Activated CD4-positive, alpha-beta T cell treated with anti-CD3 and anti-CD28 coated beads for 36 hours (primary cell): ENCODE results near the gene OSBPL5. TPM values are rescaled to one million over a fixed set of nuclear protein-coding genes. Genes with fewer than 3 reads are reported as not detected.
A peak's percentile ranks its signal among the peaks of the same experiment; 100 is the strongest.
"Not testable (repeated sequence)": the region's sequence is repeated elsewhere in the genome, so short reads cannot be mapped to it uniquely, and the experiment has no call there.

Source experiments
- ATAC-seq: fragments of 200-7000 bp; cut with Tn5 transposase; one replicate; pipeline ENCODE4 v1.10.0; 2021; ENCODE audit warnings: mild to moderate bottlenecking, moderate library complexity
- CTCF ChIA-PET: fragments of 350-600 bp; sonication (Branson Sonifier 250); formaldehyde crosslinking; loops from one replicate; lab custom pipeline; 2021; ENCODE audit warnings: antibody characterized with exemption; lab: Charles Lee
- POLR2A ChIA-PET: fragments of 350-600 bp; sonication (Branson Sonifier 250); formaldehyde crosslinking; loops from one replicate; lab custom pipeline; 2021; ENCODE audit warnings: antibody characterized with exemption, inconsistent platforms; lab: Charles Lee
- DNase-seq: peaks from one replicate; pipeline ENCODE4 v3.0.0-alpha.2; 2020
- H3K27ac Mint-ChIP-seq: one replicate; pipeline ENCODE4 v1.8.0; 2021; ENCODE audit warnings: mixed read lengths
- H3K27me3 Mint-ChIP-seq: one replicate; pipeline ENCODE4 v1.8.0; 2021; ENCODE audit warnings: mixed read lengths
- H3K36me3 Mint-ChIP-seq: one replicate; pipeline ENCODE4 v1.8.0; 2021; ENCODE audit warnings: low read depth, mixed read lengths
- H3K4me1 Mint-ChIP-seq: one replicate; pipeline ENCODE4 v1.8.0; 2021; ENCODE audit warnings: mixed read lengths
- H3K4me3 Mint-ChIP-seq: one replicate; pipeline ENCODE4 v1.8.0; 2021; ENCODE audit warnings: mild to moderate bottlenecking, moderate library complexity, mixed read lengths
- H3K9me3 Mint-ChIP-seq: one replicate; pipeline ENCODE4 v1.8.0; 2021; ENCODE audit warnings: low read depth, mixed read lengths
- intact Hi-C, 2 experiments: fragments of 100-400 bp; cut with DNase I in 1 of 2; cut with micrococcal nuclease in 1 of 2; formaldehyde crosslinking; loops; one replicate each; pipeline versions ENCODE4 v1.14.2 to v1.15.1; 2022 to 2024; cut with DNase I, micrococcal nuclease
- total RNA-seq, 2 experiments: library from RNA; stranded (reverse); gene quantifications; one replicate each; pipeline ENCODE4 v1.2.3, GENCODE V29; 2021

Gene OSBPL5
- total RNA-seq, 2 experiments from 2014 or later, result 5.8 to 7.1 TPM

- POLR2A ChIA-PET, result no interaction called here
- Mint-ChIP-seq H3K27me3 (no peaks in the 10 kb centered on the region), H3K27ac (no peak overlapping the region), H3K9me3 (no peaks in the 10 kb centered on the region), H3K36me3 (no peaks in the 10 kb centered on the region), H3K4me3 (no peak overlapping the region), H3K4me1 (no peaks in the 10 kb centered on the region)
- DNase-seq (no peak), ATAC-seq (no peak)
- intact Hi-C loops, result no loop called here
- CTCF ChIA-PET, result interaction anchor here (0.6 to 1.2 kb wide), 2 partner anchors 13 to 1993 kb away, joined by 3 to 4 read pairs; no protein-coding TSS in a partner anchor
Observed at GRCh38 chr11:3124821-3125220, 40.3 kb downstream of the OSBPL5 start.

- intact Hi-C loops, result no loop called here
- Mint-ChIP-seq H3K36me3 (no peaks in the 10 kb centered on the region), H3K4me3 (no peak overlapping the region), H3K4me1 (no peaks in the 10 kb centered on the region), H3K9me3 (no peaks in the 10 kb centered on the region), H3K27ac (no peak overlapping the region), H3K27me3 (no peaks in the 10 kb centered on the region)
- no peak for DNase-seq
- ChIA-PET CTCF (interaction anchor here (0.5 to 0.7 kb wide), 3 partner anchors 33 to 1992 kb away, joined by 3 read pairs; no protein-coding TSS in a partner anchor), POLR2A (no interaction called here)
- ATAC-seq, result no peak
Observed at GRCh38 chr11:3123761-3124733, 41.1 kb downstream of the OSBPL5 start.

GRCh38 chr11:3123305-3123704, 41.8 kb downstream of the OSBPL5 start:
- ChIA-PET POLR2A (no interaction called here), CTCF (interaction anchor here (0.5 to 0.7 kb wide), 2 partner anchors 32 to 1567 kb away, joined by 3 read pairs; no protein-coding TSS in a partner anchor)
- Mint-ChIP-seq H3K4me3 (no peak overlapping the region), H3K9me3 (no peaks in the 10 kb centered on the region), H3K36me3 (no peaks in the 10 kb centered on the region), H3K4me1 (no peaks in the 10 kb centered on the region), H3K27me3 (no peaks in the 10 kb centered on the region), H3K27ac (no peak overlapping the region)
- intact Hi-C loops, result no loop called here
- DNase-seq (no peak), ATAC-seq (no peak)

GRCh38 chr11:3122775-3123201, 42.3 kb downstream of the OSBPL5 start:
- no peaks in the 10 kb centered on the region for H3K9me3 Mint-ChIP-seq
- DNase-seq, result no peak
- intact Hi-C loops, result no loop called here
- no peak for ATAC-seq
- no peaks in the 10 kb centered on the region for H3K36me3 Mint-ChIP-seq
- no peak overlapping the region for H3K4me3 Mint-ChIP-seq
- CTCF ChIA-PET, result interaction anchor here (0.7 kb wide), 1 partner anchor 1568 kb away, joined by 3 read pairs; no protein-coding TSS in a partner anchor
- no peaks in the 10 kb centered on the region for H3K4me1 Mint-ChIP-seq
- no peaks in the 10 kb centered on the region for H3K27me3 Mint-ChIP-seq
- H3K27ac Mint-ChIP-seq, result no peak overlapping the region
- POLR2A ChIA-PET, result no interaction called here

GRCh38 chr11:3121931-3122774, 43.0 kb downstream of the OSBPL5 start:
- H3K27me3 Mint-ChIP-seq, result no peaks in the 10 kb centered on the region
- CTCF ChIA-PET, result no interaction called here
- no peak for DNase-seq
- H3K9me3 Mint-ChIP-seq, result no peaks in the 10 kb centered on the region
- intact Hi-C loops, result no loop called here
- H3K36me3 Mint-ChIP-seq, result no peaks in the 10 kb centered on the region
- no peak overlapping the region for H3K27ac Mint-ChIP-seq
- H3K4me1 Mint-ChIP-seq, result no peaks in the 10 kb centered on the region
- no peak overlapping the region for H3K4me3 Mint-ChIP-seq
- ATAC-seq, result no peak
- POLR2A ChIA-PET, result no interaction called here

GRCh38 chr11:3121416-3121815, 43.7 kb downstream of the OSBPL5 start:
- no peak for DNase-seq
- no peaks in the 10 kb centered on the region for H3K4me1 Mint-ChIP-seq
- no peaks in the 10 kb centered on the region for H3K36me3 Mint-ChIP-seq
- no peak overlapping the region for H3K27ac Mint-ChIP-seq
- ATAC-seq, result no peak
- H3K9me3 Mint-ChIP-seq, result peaks cover under 1% of the 10 kb centered on the region
- intact Hi-C loops, result no loop called here
- H3K4me3 Mint-ChIP-seq, result no peak overlapping the region
- CTCF ChIA-PET, result no interaction called here
- H3K27me3 Mint-ChIP-seq, result no peaks in the 10 kb centered on the region
- POLR2A ChIA-PET, result no interaction called here

- intact Hi-C loops, result no loop called here
- ChIA-PET POLR2A (no interaction called here), CTCF (interaction anchor here (1.1 kb wide), 1 partner anchor 29 kb away, joined by 4 read pairs; no protein-coding TSS in a partner anchor)
- Mint-ChIP-seq H3K27ac (no peak overlapping the region), H3K36me3 (peaks cover 4% of the 10 kb centered on the region), H3K4me3 (no peak overlapping the region), H3K4me1 (no peaks in the 10 kb centered on the region), H3K27me3 (no peaks in the 10 kb centered on the region), H3K9me3 (peaks cover 5% of the 10 kb centered on the region)
- DNase-seq (peak; percentile 3), ATAC-seq (no peak)
Observed at GRCh38 chr11:3120071-3120792, 44.9 kb downstream of the OSBPL5 start.

GRCh38 chr11:3119141-3119821, 45.8 kb downstream of the OSBPL5 start:
- Mint-ChIP-seq H3K36me3 (peaks cover 7% of the 10 kb centered on the region), H3K4me1 (no peaks in the 10 kb centered on the region), H3K27me3 (no peaks in the 10 kb centered on the region), H3K4me3 (no peak overlapping the region), H3K27ac (no peak overlapping the region), H3K9me3 (peaks cover 9% of the 10 kb centered on the region)
- no peak for DNase-seq
- ChIA-PET CTCF (interaction anchor here (1.1 kb wide), 2 partner anchors 9 to 28 kb away, joined by 3 to 4 read pairs; no protein-coding TSS in a partner anchor), POLR2A (no interaction called here)
- no peak for ATAC-seq
- intact Hi-C loops, result no loop called here

GRCh38 chr11:3115321-3115720, 49.8 kb downstream of the OSBPL5 start:
- POLR2A ChIA-PET, result no interaction called here

GRCh38 chr11:3113661-3114060, 51.4 kb downstream of the OSBPL5 start:
- Mint-ChIP-seq H3K36me3 (peaks cover 11% of the 10 kb centered on the region), H3K9me3 (peaks cover 12% of the 10 kb centered on the region)
- H3K4me1 Mint-ChIP-seq, H3K27me3 Mint-ChIP-seq, DNase-seq, ATAC-seq, intact Hi-C loops, POLR2A ChIA-PET, H3K27ac Mint-ChIP-seq, H3K4me3 Mint-ChIP-seq: not testable (repeated sequence)
- CTCF ChIA-PET, result interaction anchor here (2.1 kb wide), 1 partner anchor 23 kb away, joined by 5 read pairs; no protein-coding TSS in a partner anchor

More at GRCh38 chr11:3115321-3115720, 49.8 kb downstream of the OSBPL5 start:
- ATAC-seq, result no peak
- Mint-ChIP-seq H3K27ac (no peak overlapping the region), H3K9me3 (peaks cover 12% of the 10 kb centered on the region), H3K27me3 (no peaks in the 10 kb centered on the region), H3K4me1 (no peaks in the 10 kb centered on the region), H3K4me3 (no peak overlapping the region), H3K36me3 (peaks cover 11% of the 10 kb centered on the region)
- DNase-seq, result no peak
- CTCF ChIA-PET, result interaction anchor here (2.1 kb wide), 1 partner anchor 24 kb away, joined by 5 read pairs; no protein-coding TSS in a partner anchor
- intact Hi-C loops, result no loop called here
